ENCODE data around the gene UBAP2.

DNA sequence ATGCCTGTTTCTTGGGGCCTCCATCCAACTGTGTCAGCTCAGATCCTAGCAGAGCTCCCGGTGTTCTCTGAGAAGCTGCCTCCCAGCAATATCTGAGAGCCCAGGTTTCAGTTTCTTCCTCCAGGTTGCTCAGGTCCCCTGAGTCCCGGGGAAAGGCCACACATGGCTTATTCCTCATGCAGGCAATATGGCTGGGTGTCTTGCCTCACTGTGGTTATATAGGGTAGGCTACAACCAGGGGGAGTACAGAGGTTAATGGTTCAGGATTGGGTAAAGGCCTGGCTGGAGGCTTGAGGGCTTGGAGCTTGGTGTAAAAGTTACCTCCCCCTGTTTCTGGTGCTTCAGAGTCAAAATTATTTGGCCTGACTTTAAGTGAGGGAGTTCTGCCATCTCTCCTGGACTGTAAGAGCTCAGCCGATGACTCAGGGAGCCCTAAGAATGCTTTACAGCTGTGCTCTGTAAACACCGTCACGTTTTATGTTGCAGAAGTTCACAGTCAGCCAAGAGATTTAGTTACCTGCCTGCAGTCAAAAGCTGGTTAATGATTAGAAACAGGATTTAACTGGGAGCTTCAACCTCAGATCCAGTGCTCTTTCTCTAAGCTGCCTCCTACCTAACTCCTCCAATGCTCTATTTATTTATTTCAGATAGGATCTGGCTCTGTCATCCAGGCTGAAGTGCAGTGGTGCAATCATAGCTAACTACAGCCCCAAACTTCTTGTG, 24.3 kb upstream of the UBAP2 start:
- TF ChIP-seq POLR2AphosphoS5 (IDR thresholded peaks at IDR 0.05; ENCODE audit: low read depth, low read length), result no peak
- TF ChIP-seq POLR2A (IDR thresholded peaks at IDR 0.05; ENCODE audit: low read depth, low read length), result no peak
- TF ChIP-seq SPI1 (IDR thresholded peaks at IDR 0.05; ENCODE audit: low read depth, low read length), result no peak
- no peak for TF ChIP-seq PAX5 (IDR thresholded peaks at IDR 0.05; ENCODE audit: insufficient read depth, low read length, severe bottlenecking)
- TF ChIP-seq TAF1 (IDR thresholded peaks at IDR 0.05; ENCODE audit: low read depth, low read length), result no peak
- TF ChIP-seq POU2F2 (IDR thresholded peaks at IDR 0.05; ENCODE audit: low read depth, low read length), result no peak
